Cardiac muscle cell (in vitro differentiated cells and primary cell): ENCODE data around the gene MS4A1. TPM values are rescaled to one million over a fixed set of nuclear protein-coding genes. Genes with fewer than 3 reads are reported as not detected.
"Not testable (repeated sequence)": the region's sequence is repeated elsewhere in the genome, so short reads cannot be mapped to it uniquely, and the experiment has no call there.

Experiments
- DNase-seq, 2 donors: peaks; one replicate each; pipeline versions ENCODE4 v3.0.0 to v3.0.0-alpha.2; 2010 to 2017; ENCODE audit warnings: low read depth in 1 of 2, low spot score in 1 of 2
- H3K27ac ChIP-seq: fragments of 200-600 bp; sonication (generic); 2 replicates; pipeline ENCODE4 v1.5.1; 2016
- H3K27me3 ChIP-seq: fragments of 200-600 bp; sonication (generic); 2 replicates; pipeline ENCODE4 v1.6.0; 2016; ENCODE audit warnings: control low read depth
- H3K36me3 ChIP-seq: fragments of 200-600 bp; sonication (generic); 2 replicates; pipeline ENCODE4 v1.5.1; 2016; ENCODE audit warnings: control low read depth
- H3K4me1 ChIP-seq: fragments of 200-600 bp; sonication (generic); 2 replicates; pipeline ENCODE4 v1.8.1; 2017; ENCODE audit warnings: low read depth, mild to moderate bottlenecking, mixed run types
- H3K4me3 ChIP-seq: fragments of 200-600 bp; sonication (generic); 2 replicates; pipeline ENCODE4 v1.5.1; 2016; ENCODE audit warnings: mild to moderate bottlenecking
- H3K9me3 ChIP-seq: fragments of 200-600 bp; sonication (generic); 2 replicates; pipeline ENCODE4 v1.5.1; 2017; ENCODE audit warnings: low read depth, mild to moderate bottlenecking, control low read depth
- CTCF ChIP-seq: IDR thresholded peaks from 2 replicates; pipeline ENCODE4 v1.5.1; 2012; ENCODE audit warnings: low read depth, mild to moderate bottlenecking, low read length
- polyA plus RNA-seq: library from polyadenylated mRNA; unstranded; fragments of >200 nt; fragmentation: Nextera tagmentation; extraction: Ambion mirVana; gene quantifications from 2 replicates; pipeline ENCODE4 v1.2.1, GENCODE V29; 2016
- total RNA-seq: library from RNA; depleted of rRNA; stranded (reverse); fragments of >200 nt; gene quantifications from 2 replicates; pipeline ENCODE4 v1.2.3, GENCODE V29; 2016

MS4A1 gene
- total and polyA plus RNA-seq, 2 experiments from 2014 or later: not detected

- TF ChIP-seq CTCF: no peak
- Histone ChIP-seq H3K36me3 (no peaks in the 10 kb centered on the region), H3K4me3 (no peak overlapping the region), H3K4me1 (no peaks in the 10 kb centered on the region), H3K27me3 (no peaks in the 10 kb centered on the region), H3K9me3 (no peaks in the 10 kb centered on the region), H3K27ac (no peak overlapping the region)
- no peak for DNase-seq
Observed at GRCh38 chr11:60500276-60500910, 44.7 kb downstream of the MS4A1 start.

GRCh38 chr11:60502221-60502775 lies 46.7 kb downstream of the MS4A1 start:
- no peak for DNase-seq

GRCh38 chr11:60504219-60504905 lies 48.7 kb downstream of the MS4A1 start:
- no peak overlapping the region for H3K27ac ChIP-seq
- H3K4me1 ChIP-seq: no peaks in the 10 kb centered on the region
- no peaks in the 10 kb centered on the region for H3K27me3 ChIP-seq
- TF ChIP-seq CTCF: no peak
- H3K4me3 ChIP-seq: no peak overlapping the region
- no peak for DNase-seq
- no peaks in the 10 kb centered on the region for H3K9me3 ChIP-seq
- H3K36me3 ChIP-seq: no peaks in the 10 kb centered on the region

More at GRCh38 chr11:60502221-60502775, 46.7 kb downstream of the MS4A1 start:
- Histone ChIP-seq H3K27me3 (no peaks in the 10 kb centered on the region), H3K9me3 (no peaks in the 10 kb centered on the region), H3K27ac (no peak overlapping the region), H3K36me3 (no peaks in the 10 kb centered on the region), H3K4me3 (no peak overlapping the region), H3K4me1 (no peaks in the 10 kb centered on the region)
- TF ChIP-seq CTCF: no peak

GRCh38 chr11:60509609-60510008 lies 54.0 kb downstream of the MS4A1 start:
- not testable (repeated sequence) for DNase-seq, H3K4me1 ChIP-seq, H3K36me3 ChIP-seq, H3K4me3 ChIP-seq, H3K27me3 ChIP-seq, H3K9me3 ChIP-seq, H3K27ac ChIP-seq

GRCh38 chr11:60510209-60510608 lies 54.6 kb downstream of the MS4A1 start:
- H3K27ac ChIP-seq, H3K4me3 ChIP-seq, H3K27me3 ChIP-seq, DNase-seq, H3K9me3 ChIP-seq, H3K36me3 ChIP-seq, H3K4me1 ChIP-seq: not testable (repeated sequence)

GRCh38 chr11:60511393-60511792 lies 55.7 kb downstream of the MS4A1 start:
- Histone ChIP-seq H3K4me3 (no peak overlapping the region), H3K27ac (no peak overlapping the region), H3K27me3 (no peaks in the 10 kb centered on the region), H3K36me3 (no peaks in the 10 kb centered on the region), H3K9me3 (no peaks in the 10 kb centered on the region), H3K4me1 (no peaks in the 10 kb centered on the region)
- TF ChIP-seq CTCF: no peak
- no peak for DNase-seq
